ENCODE results near the gene TCF12. TPM values are rescaled to one million over a fixed set of nuclear protein-coding genes. Genes with fewer than 3 reads are reported as not detected.
"Not testable (repeated sequence)": the region's sequence is repeated elsewhere in the genome, so short reads cannot be mapped to it uniquely, and the experiment has no call there.

TCF12 gene
- total RNA-seq, 1 experiment from 2014 or later: 189 TPM

- H3K36me3 ChIP-seq (ENCODE audit: insufficient read depth, low read length): no peaks in the 10 kb centered on the region; the same call in 1 of the 2 replicates
- peak overlapping the region; percentile 56; the same call in 1 of the 2 replicates for H3K27ac ChIP-seq (ENCODE audit: low read length)
- no peak overlapping the region for H3K9ac ChIP-seq (ENCODE audit: low read length)
- H3K4me1 ChIP-seq (ENCODE audit: low read length): peaks cover 49% of the 10 kb centered on the region
- H3K79me2 ChIP-seq (ENCODE audit: low read length): peaks cover 86% of the 10 kb centered on the region
- H3K9me2 ChIP-seq (replicated peaks; ENCODE audit: insufficient read depth, low read length): no peaks in the 10 kb centered on the region
- no peak overlapping the region for H3K4me3 ChIP-seq (ENCODE audit: low read length)
- no peaks in the 10 kb centered on the region for H4K20me1 ChIP-seq (ENCODE audit: insufficient read depth, low read depth, low read length)
- no peak overlapping the region for H3K4me2 ChIP-seq (ENCODE audit: low read depth, low read length, poor library complexity, severe bottlenecking)
- H2AFZ ChIP-seq (ENCODE audit: low read length): no peak overlapping the region
- no peaks in the 10 kb centered on the region for H3K9me3 ChIP-seq (ENCODE audit: low read length)
- no peak for DNase-seq
- no peaks in the 10 kb centered on the region for H3K27me3 ChIP-seq (ENCODE audit: low read length)
Measured at GRCh38 chr15:57091636-57092035, 173.2 kb downstream of the TCF12 start.

DNA sequence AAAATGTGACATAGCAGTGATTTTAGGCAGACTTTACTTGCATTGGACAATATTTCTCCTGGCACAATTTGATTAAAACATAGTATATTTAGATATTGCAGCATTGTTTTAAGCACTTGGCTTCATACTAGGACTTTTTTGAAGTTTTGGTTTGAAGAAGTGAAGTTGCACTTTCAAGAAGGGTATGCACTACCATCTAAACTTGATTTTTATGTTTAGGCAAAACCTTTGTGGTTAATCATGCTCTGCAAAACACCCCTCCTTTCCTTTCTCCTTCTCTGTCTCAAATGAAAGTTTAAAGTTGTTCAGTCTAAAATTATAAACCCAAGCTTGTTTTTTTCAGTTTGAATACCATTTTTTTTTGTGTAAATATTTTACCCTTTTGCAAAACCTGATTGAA is 173.8 kb downstream of the TCF12 start:
- DNase-seq: no peak
- Histone ChIP-seq H3K9me3 (ENCODE audit: low read length) (no peaks in the 10 kb centered on the region), H3K27ac (ENCODE audit: low read length) (peak overlapping the region; percentile 12; the same call in 1 of the 2 replicates), H3K79me2 (ENCODE audit: low read length) (peaks cover 89% of the 10 kb centered on the region), H2AFZ (ENCODE audit: low read length) (no peak overlapping the region), H3K4me1 (ENCODE audit: low read length) (peaks cover 53% of the 10 kb centered on the region), H3K36me3 (ENCODE audit: insufficient read depth, low read length) (no peaks in the 10 kb centered on the region; the same call in 1 of the 2 replicates), H3K27me3 (ENCODE audit: low read length) (no peaks in the 10 kb centered on the region), H4K20me1 (ENCODE audit: insufficient read depth, low read depth, low read length) (no peaks in the 10 kb centered on the region), H3K9me2 (replicated peaks; ENCODE audit: insufficient read depth, low read length) (no peaks in the 10 kb centered on the region), H3K4me3 (ENCODE audit: low read length) (no peak overlapping the region), H3K9ac (ENCODE audit: low read length) (no peak overlapping the region), H3K4me2 (ENCODE audit: low read depth, low read length, poor library complexity, severe bottlenecking) (no peak overlapping the region)

DNA sequence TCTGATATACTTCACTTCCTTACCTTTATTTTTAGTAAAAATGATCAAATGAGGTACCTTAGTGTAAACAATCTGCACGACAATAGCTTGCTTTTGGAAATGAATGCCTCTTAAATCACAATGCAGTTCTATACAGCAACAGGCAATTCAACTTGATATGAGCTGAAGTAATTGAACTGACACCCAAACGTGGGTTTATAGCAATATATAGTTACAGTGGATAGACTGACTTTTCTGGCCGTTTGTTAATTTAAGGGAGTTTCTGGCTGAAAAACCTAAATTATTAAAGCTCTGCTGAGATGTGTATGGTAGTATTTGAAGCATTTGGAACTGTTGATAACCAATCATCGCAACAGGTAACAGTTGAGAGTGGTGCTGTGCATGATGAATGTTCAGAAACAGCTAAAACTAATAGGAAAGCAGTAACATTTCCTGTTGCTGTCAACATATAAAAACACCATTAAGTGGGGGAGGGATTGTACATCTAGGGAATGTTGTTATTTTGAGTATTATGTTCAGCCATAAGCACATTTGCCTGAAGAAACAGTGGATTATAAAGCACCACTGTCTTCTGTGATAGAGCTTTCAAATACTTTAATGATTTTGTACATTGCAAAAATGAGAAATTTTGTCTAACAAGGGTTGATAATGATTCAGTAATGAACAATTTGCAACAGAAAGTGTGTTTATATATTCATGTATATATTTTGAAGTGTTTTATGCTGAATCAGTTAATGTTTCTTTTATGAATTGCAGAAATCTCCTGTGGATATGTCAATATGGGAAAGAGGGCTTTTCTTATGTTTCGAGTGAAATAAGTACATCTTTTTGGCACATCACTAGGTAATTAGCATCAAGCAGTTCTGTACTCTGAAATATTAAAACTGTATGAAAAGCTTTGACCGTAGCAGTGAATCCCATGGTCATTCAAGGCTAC is 176.1 kb downstream of the TCF12 start:
- Histone ChIP-seq H3K36me3 (ENCODE audit: insufficient read depth, low read length) (no peaks in the 10 kb centered on the region; the same call in 1 of the 2 replicates), H3K9me3 (ENCODE audit: low read length) (no peaks in the 10 kb centered on the region), H3K4me2 (ENCODE audit: low read depth, low read length, poor library complexity, severe bottlenecking) (no peak overlapping the region), H3K9ac (ENCODE audit: low read length) (no peak overlapping the region), H3K27ac (ENCODE audit: low read length) (no peak overlapping the region), H3K4me3 (ENCODE audit: low read length) (no peak overlapping the region), H3K27me3 (ENCODE audit: low read length) (no peaks in the 10 kb centered on the region), H2AFZ (ENCODE audit: low read length) (no peak overlapping the region), H4K20me1 (ENCODE audit: insufficient read depth, low read depth, low read length) (no peaks in the 10 kb centered on the region), H3K79me2 (ENCODE audit: low read length) (peaks cover 76% of the 10 kb centered on the region), H3K9me2 (replicated peaks; ENCODE audit: insufficient read depth, low read length) (no peaks in the 10 kb centered on the region), H3K4me1 (ENCODE audit: low read length) (peaks cover 50% of the 10 kb centered on the region)
- DNase-seq: no peak

GRCh38 chr15:57095896-57096295 is 177.5 kb downstream of the TCF12 start:
- H3K27me3 ChIP-seq (ENCODE audit: low read length): no peaks in the 10 kb centered on the region
- H3K9me2 ChIP-seq (replicated peaks; ENCODE audit: insufficient read depth, low read length): no peaks in the 10 kb centered on the region
- peaks cover 76% of the 10 kb centered on the region for H3K79me2 ChIP-seq (ENCODE audit: low read length)
- no peak overlapping the region for H3K4me3 ChIP-seq (ENCODE audit: low read length)
- no peaks in the 10 kb centered on the region; the same call in 1 of the 2 replicates for H3K36me3 ChIP-seq (ENCODE audit: insufficient read depth, low read length)
- no peak overlapping the region for H3K4me2 ChIP-seq (ENCODE audit: low read depth, low read length, poor library complexity, severe bottlenecking)
- H2AFZ ChIP-seq (ENCODE audit: low read length): no peak overlapping the region
- no peak overlapping the region for H3K9ac ChIP-seq (ENCODE audit: low read length)
- H3K4me1 ChIP-seq (ENCODE audit: low read length): peaks cover 45% of the 10 kb centered on the region
- no peaks in the 10 kb centered on the region for H3K9me3 ChIP-seq (ENCODE audit: low read length)
- H4K20me1 ChIP-seq (ENCODE audit: insufficient read depth, low read depth, low read length): no peaks in the 10 kb centered on the region
- DNase-seq: no peak
- no peak overlapping the region for H3K27ac ChIP-seq (ENCODE audit: low read length)

DNA sequence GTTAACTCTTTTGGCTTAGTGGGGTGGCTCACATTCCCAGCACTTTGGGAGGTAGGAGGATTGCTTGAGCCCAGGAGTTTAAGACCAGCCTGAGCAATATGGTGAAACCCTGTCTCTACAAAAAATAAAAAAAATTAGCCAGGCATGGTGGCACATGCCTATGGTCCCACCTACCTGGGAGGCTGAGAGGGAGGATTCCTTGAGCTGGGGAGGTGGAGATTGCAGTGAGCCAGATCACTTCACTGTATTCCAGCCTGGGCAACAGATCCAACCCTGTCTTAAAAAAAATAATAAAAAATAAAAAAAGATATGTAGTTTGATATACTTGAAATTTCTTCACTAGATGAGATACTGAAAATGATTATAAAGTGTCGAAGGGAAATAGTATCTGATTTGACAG is 178.8 kb downstream of the TCF12 start:
- no peaks in the 10 kb centered on the region for H3K27me3 ChIP-seq (ENCODE audit: low read length)
- no peaks in the 10 kb centered on the region for H4K20me1 ChIP-seq (ENCODE audit: insufficient read depth, low read depth, low read length)
- peaks cover 82% of the 10 kb centered on the region for H3K79me2 ChIP-seq (ENCODE audit: low read length)
- no peaks in the 10 kb centered on the region for H3K9me3 ChIP-seq (ENCODE audit: low read length)
- H3K9me2 ChIP-seq (replicated peaks; ENCODE audit: insufficient read depth, low read length): no peaks in the 10 kb centered on the region
- no peak overlapping the region for H3K4me3 ChIP-seq (ENCODE audit: low read length)
- no peak overlapping the region for H3K4me2 ChIP-seq (ENCODE audit: low read depth, low read length, poor library complexity, severe bottlenecking)
- no peak overlapping the region for H3K27ac ChIP-seq (ENCODE audit: low read length)
- H3K4me1 ChIP-seq (ENCODE audit: low read length): peaks cover 42% of the 10 kb centered on the region
- H3K36me3 ChIP-seq (ENCODE audit: insufficient read depth, low read length): peaks cover 3% of the 10 kb centered on the region; the same call in 1 of the 2 replicates
- DNase-seq: no peak
- H3K9ac ChIP-seq (ENCODE audit: low read length): no peak overlapping the region
- no peak overlapping the region for H2AFZ ChIP-seq (ENCODE audit: low read length)

DNA sequence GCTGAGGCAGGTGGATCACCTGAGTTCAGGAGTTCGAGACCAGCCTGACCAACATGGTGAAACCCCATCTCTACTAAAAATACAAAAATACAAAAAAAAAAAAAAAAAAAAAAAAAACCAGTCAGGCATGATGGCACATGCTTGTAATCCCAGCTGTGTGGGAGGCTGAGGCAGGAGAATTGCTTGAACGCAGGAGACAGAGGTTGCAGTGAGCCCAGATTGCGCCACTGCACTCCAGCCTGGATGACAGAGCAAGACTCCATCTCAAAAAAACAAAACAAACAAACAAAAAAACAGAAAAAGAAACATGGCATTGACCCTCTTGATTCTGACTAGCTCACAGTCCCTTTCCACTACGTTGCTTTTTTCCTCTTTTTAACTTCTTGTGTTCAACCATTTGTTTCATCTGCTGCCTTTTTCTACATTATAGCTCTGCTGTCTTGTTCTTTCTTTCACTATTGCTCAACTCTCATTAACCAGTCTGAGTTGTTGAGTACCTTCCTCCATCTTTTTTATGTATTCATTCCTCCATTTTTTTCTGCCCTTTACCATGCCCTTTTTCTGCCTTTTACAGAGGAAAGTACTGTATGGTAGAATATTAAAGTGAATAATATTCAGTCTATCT is 179.6 kb downstream of the TCF12 start:
- DNase-seq; H3K4me2 ChIP-seq (ENCODE audit: low read depth, low read length, poor library complexity, severe bottlenecking); H3K9me2 ChIP-seq (replicated peaks; ENCODE audit: insufficient read depth, low read length); H4K20me1 ChIP-seq (ENCODE audit: insufficient read depth, low read depth, low read length); H2AFZ ChIP-seq (ENCODE audit: low read length); H3K9me3 ChIP-seq (ENCODE audit: low read length); H3K27ac ChIP-seq (ENCODE audit: low read length); H3K4me3 ChIP-seq (ENCODE audit: low read length); H3K9ac ChIP-seq (ENCODE audit: low read length); H3K27me3 ChIP-seq (ENCODE audit: low read length); H3K36me3 ChIP-seq (ENCODE audit: insufficient read depth, low read length): not testable (repeated sequence)
- Histone ChIP-seq H3K4me1 (ENCODE audit: low read length) (peaks cover 46% of the 10 kb centered on the region), H3K79me2 (ENCODE audit: low read length) (peaks cover 82% of the 10 kb centered on the region)

GRCh38 chr15:57098896-57099295 is 180.5 kb downstream of the TCF12 start:
- Histone ChIP-seq H3K36me3 (ENCODE audit: insufficient read depth, low read length) (peaks cover 3% of the 10 kb centered on the region; the same call in 1 of the 2 replicates), H3K4me2 (ENCODE audit: low read depth, low read length, poor library complexity, severe bottlenecking) (no peak overlapping the region), H4K20me1 (ENCODE audit: insufficient read depth, low read depth, low read length) (no peaks in the 10 kb centered on the region), H3K9me2 (replicated peaks; ENCODE audit: insufficient read depth, low read length) (no peaks in the 10 kb centered on the region), H2AFZ (ENCODE audit: low read length) (no peak overlapping the region), H3K79me2 (ENCODE audit: low read length) (peaks cover 80% of the 10 kb centered on the region), H3K4me3 (ENCODE audit: low read length) (no peak overlapping the region), H3K27ac (ENCODE audit: low read length) (no peak overlapping the region), H3K9ac (ENCODE audit: low read length) (no peak overlapping the region), H3K9me3 (ENCODE audit: low read length) (no peaks in the 10 kb centered on the region), H3K27me3 (ENCODE audit: low read length) (no peaks in the 10 kb centered on the region), H3K4me1 (ENCODE audit: low read length) (peaks cover 46% of the 10 kb centered on the region)
- DNase-seq: no peak

GRCh38 chr15:57100136-57100539 is 181.7 kb downstream of the TCF12 start:
- H3K79me2 ChIP-seq (ENCODE audit: low read length): peaks cover 68% of the 10 kb centered on the region
- H3K27me3 ChIP-seq (ENCODE audit: low read length): no peaks in the 10 kb centered on the region
- H3K9me3 ChIP-seq (ENCODE audit: low read length): no peaks in the 10 kb centered on the region
- no peak overlapping the region for H3K9ac ChIP-seq (ENCODE audit: low read length)
- no peaks in the 10 kb centered on the region for H3K9me2 ChIP-seq (replicated peaks; ENCODE audit: insufficient read depth, low read length)
- H3K4me3 ChIP-seq (ENCODE audit: low read length): no peak overlapping the region
- H4K20me1 ChIP-seq (ENCODE audit: insufficient read depth, low read depth, low read length): no peaks in the 10 kb centered on the region
- peaks cover 46% of the 10 kb centered on the region for H3K4me1 ChIP-seq (ENCODE audit: low read length)
- no peak overlapping the region for H2AFZ ChIP-seq (ENCODE audit: low read length)
- DNase-seq: peak; percentile 70
- peaks cover 3% of the 10 kb centered on the region; the same call in 1 of the 2 replicates for H3K36me3 ChIP-seq (ENCODE audit: insufficient read depth, low read length)
- no peak overlapping the region for H3K27ac ChIP-seq (ENCODE audit: low read length)
- peak overlapping the region; percentile 2 for H3K4me2 ChIP-seq (ENCODE audit: low read depth, low read length, poor library complexity, severe bottlenecking)
